PC-9 (cell line): Measurements from ENCODE around the gene CLDN7.

ENCODE experiments used
- CTCF ChIP-seq: fragments of 200-600 bp; sonication (generic); conservative IDR thresholded peaks from 2 replicates; pipeline ENCODE4 v1.6.1; 2017; ENCODE audit warnings: mixed run types, antibody characterized with exemption, mild to moderate bottlenecking, moderate library complexity
- EZH2 ChIP-seq: fragments of 200-600 bp; sonication (generic); IDR thresholded peaks from 2 replicates; pipeline ENCODE4 v1.8.0; 2017; ENCODE audit warnings: antibody characterized with exemption, low read depth

DNA sequence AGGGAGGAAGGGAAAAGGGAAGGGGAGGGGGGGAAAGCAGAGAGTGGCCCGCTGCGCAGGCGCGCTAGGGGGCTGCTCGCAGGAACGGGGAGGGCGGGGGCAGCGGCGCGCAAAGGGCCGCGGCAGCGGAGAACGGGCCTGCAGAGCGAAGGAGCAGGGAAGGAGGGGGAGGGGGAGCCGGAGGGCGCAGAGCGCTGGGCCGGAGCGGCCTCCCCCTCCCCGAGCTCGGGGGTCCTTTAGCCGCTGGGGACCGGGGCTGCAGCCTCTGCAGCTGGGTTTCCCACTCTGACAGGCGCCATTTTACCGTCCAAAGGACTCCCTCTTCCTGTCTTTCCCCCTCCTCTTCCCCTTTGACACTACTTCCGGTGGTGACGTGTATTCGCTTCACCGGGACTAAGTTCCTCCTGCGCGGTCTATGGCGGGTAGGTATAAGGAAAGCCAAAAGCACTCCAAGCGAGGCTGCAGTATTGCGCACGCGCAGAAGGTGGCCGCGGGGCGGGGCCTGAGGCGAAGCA lies 10.6 kb downstream of the CLDN7 start, which contains the start of gene CTDNEP1:
- no peak for TF ChIP-seq CTCF
- no peak for TF ChIP-seq EZH2
